Uterus (tissue), 2 donors: ENCODE results near the gene CLSTN2.

Experiments
- CTCF ChIP-seq, 4 experiments: fragments of 200-600 bp in 2 of 4; fragments of 450-650 bp in 2 of 4; sonication (generic) in 2 of 4; IDR thresholded peaks; one replicate each; pipeline ENCODE4 v1.5.1; 2016 to 2019; ENCODE audit warnings: antibody characterized with exemption in 4 of 4, mild to moderate bottlenecking in 2 of 4, moderate library complexity in 1 of 4
- POLR2A ChIP-seq, 2 donors: fragments of 450-650 bp; IDR thresholded peaks; one replicate each; pipeline ENCODE4 v1.6.1; 2016; ENCODE audit warnings: antibody characterized with exemption in 2 of 2, mild to moderate bottlenecking in 1 of 2, moderate library complexity in 1 of 2

- no peak for TF ChIP-seq CTCF (IDR thresholded peaks at IDR 0.05)
- TF ChIP-seq POLR2A (IDR thresholded peaks at IDR 0.05), result no peak
Measured at GRCh38 chr3:140530603-140531002, 595.6 kb downstream of the CLSTN2 start.
